HUES48 (cell line): ENCODE results near the gene EXOC2.

Experiments used
- H3K27ac ChIP-seq: one replicate; pipeline ENCODE4 v1.7.0; 2013; ENCODE audit warnings: low read depth, low read length, inconsistent platforms
- H3K27me3 ChIP-seq: 2 replicates; pipeline ENCODE4 v1.6.1; 2013; ENCODE audit warnings: mild to moderate bottlenecking, low read length; ENCODE audit not compliant: control insufficient read depth, insufficient read depth
- H3K36me3 ChIP-seq: 2 replicates; pipeline ENCODE4 v1.6.1; 2013; ENCODE audit warnings: low read length; ENCODE audit not compliant: control insufficient read depth, insufficient read depth
- H3K4me1 ChIP-seq: 2 replicates; pipeline ENCODE4 v1.6.1; 2013; ENCODE audit warnings: mild to moderate bottlenecking, low read length; ENCODE audit not compliant: control insufficient read depth, insufficient read depth
- H3K4me3 ChIP-seq: 2 replicates; pipeline ENCODE4 v1.5.1; 2013; ENCODE audit warnings: mild to moderate bottlenecking, low read depth, low read length
- H3K9ac ChIP-seq: 2 replicates; pipeline ENCODE4 v1.6.1; 2013; ENCODE audit warnings: mild to moderate bottlenecking, low read depth, low read length, moderate library complexity
- H3K9me3 ChIP-seq: 2 replicates; pipeline ENCODE4 v1.6.1; 2013; ENCODE audit warnings: low read length; ENCODE audit not compliant: control insufficient read depth, insufficient read depth

Gene EXOC2

GRCh38 chr6:551829-552350, 141.0 kb downstream of the EXOC2 start:
- peak overlapping the region; percentile 64 for H3K27ac ChIP-seq
- peaks cover 17% of the 10 kb centered on the region for H3K4me1 ChIP-seq
- no peaks in the 10 kb centered on the region for H3K9me3 ChIP-seq
- no peak overlapping the region for H3K9ac ChIP-seq
- no peaks in the 10 kb centered on the region for H3K27me3 ChIP-seq
- H3K4me3 ChIP-seq = no peak overlapping the region
- peaks cover 70% of the 10 kb centered on the region for H3K36me3 ChIP-seq

- Histone ChIP-seq H3K36me3 (peaks cover 71% of the 10 kb centered on the region), H3K9me3 (no peaks in the 10 kb centered on the region), H3K4me3 (no peak overlapping the region), H3K4me1 (peaks cover 17% of the 10 kb centered on the region), H3K27me3 (no peaks in the 10 kb centered on the region), H3K27ac (peak overlapping the region; percentile 64), H3K9ac (no peak overlapping the region)
Observed at GRCh38 chr6:551405-551804, 141.5 kb downstream of the EXOC2 start.

GRCh38 chr6:549906-550305, 143.0 kb downstream of the EXOC2 start:
- no peak overlapping the region for H3K4me3 ChIP-seq
- peaks cover 66% of the 10 kb centered on the region for H3K36me3 ChIP-seq
- no peaks in the 10 kb centered on the region for H3K27me3 ChIP-seq
- H3K4me1 ChIP-seq = peaks cover 17% of the 10 kb centered on the region
- H3K9me3 ChIP-seq = no peaks in the 10 kb centered on the region
- no peak overlapping the region for H3K27ac ChIP-seq
- no peak overlapping the region for H3K9ac ChIP-seq

GRCh38 chr6:548517-548916, 144.4 kb downstream of the EXOC2 start:
- Histone ChIP-seq H3K9ac (no peak overlapping the region), H3K4me3 (no peak overlapping the region), H3K27ac (no peak overlapping the region), H3K4me1 (peaks cover 17% of the 10 kb centered on the region), H3K36me3 (peaks cover 67% of the 10 kb centered on the region), H3K9me3 (no peaks in the 10 kb centered on the region), H3K27me3 (no peaks in the 10 kb centered on the region)

GRCh38 chr6:548091-548490, 144.8 kb downstream of the EXOC2 start:
- Histone ChIP-seq H3K36me3 (peaks cover 67% of the 10 kb centered on the region), H3K9ac (no peak overlapping the region), H3K27me3 (no peaks in the 10 kb centered on the region), H3K9me3 (no peaks in the 10 kb centered on the region), H3K4me1 (peaks cover 17% of the 10 kb centered on the region), H3K4me3 (no peak overlapping the region), H3K27ac (no peak overlapping the region)

GRCh38 chr6:540490-540889, 152.4 kb downstream of the EXOC2 start:
- H3K27ac ChIP-seq = no peak overlapping the region
- H3K4me1 ChIP-seq = no peaks in the 10 kb centered on the region
- H3K9me3 ChIP-seq = no peaks in the 10 kb centered on the region
- H3K36me3 ChIP-seq = peaks cover 59% of the 10 kb centered on the region
- no peaks in the 10 kb centered on the region for H3K27me3 ChIP-seq
- no peak overlapping the region for H3K4me3 ChIP-seq
- H3K9ac ChIP-seq = no peak overlapping the region

- H3K4me3 ChIP-seq = no peak overlapping the region
- no peaks in the 10 kb centered on the region for H3K27me3 ChIP-seq
- no peak overlapping the region for H3K27ac ChIP-seq
- H3K36me3 ChIP-seq = peaks cover 40% of the 10 kb centered on the region
- no peaks in the 10 kb centered on the region for H3K4me1 ChIP-seq
- no peak overlapping the region for H3K9ac ChIP-seq
- no peaks in the 10 kb centered on the region for H3K9me3 ChIP-seq
Observed at GRCh38 chr6:537114-537513, 155.8 kb downstream of the EXOC2 start.

GRCh38 chr6:530425-530824, 162.5 kb downstream of the EXOC2 start:
- Histone ChIP-seq H3K9ac (no peak overlapping the region), H3K36me3 (peaks cover 48% of the 10 kb centered on the region), H3K27ac (no peak overlapping the region), H3K27me3 (no peaks in the 10 kb centered on the region), H3K9me3 (no peaks in the 10 kb centered on the region), H3K4me3 (no peak overlapping the region), H3K4me1 (no peaks in the 10 kb centered on the region)

GRCh38 chr6:528989-529388, 163.9 kb downstream of the EXOC2 start:
- H3K9ac ChIP-seq = no peak overlapping the region
- H3K4me3 ChIP-seq = no peak overlapping the region
- no peaks in the 10 kb centered on the region for H3K27me3 ChIP-seq
- peaks cover 50% of the 10 kb centered on the region for H3K36me3 ChIP-seq
- no peak overlapping the region for H3K27ac ChIP-seq
- no peaks in the 10 kb centered on the region for H3K4me1 ChIP-seq
- H3K9me3 ChIP-seq = no peaks in the 10 kb centered on the region

- Histone ChIP-seq H3K9ac (no peak overlapping the region), H3K27me3 (no peaks in the 10 kb centered on the region), H3K36me3 (peaks cover 57% of the 10 kb centered on the region), H3K27ac (no peak overlapping the region), H3K4me3 (no peak overlapping the region), H3K9me3 (no peaks in the 10 kb centered on the region), H3K4me1 (no peaks in the 10 kb centered on the region)
Observed at GRCh38 chr6:527989-528673, 164.8 kb downstream of the EXOC2 start.

- no peaks in the 10 kb centered on the region for H3K4me1 ChIP-seq
Observed at GRCh38 chr6:524803-525202, 168.1 kb downstream of the EXOC2 start.

More at GRCh38 chr6:524803-525202, 168.1 kb downstream of the EXOC2 start:
- Histone ChIP-seq H3K36me3 (peaks cover 46% of the 10 kb centered on the region), H3K9me3 (peaks cover 15% of the 10 kb centered on the region), H3K9ac (no peak overlapping the region), H3K27me3 (no peaks in the 10 kb centered on the region), H3K4me3 (no peak overlapping the region), H3K27ac (no peak overlapping the region)
